Epithelial cell of proximal tubule (primary cell): ENCODE data around the gene SLC12A5. TPM values are rescaled to one million over a fixed set of nuclear protein-coding genes. Genes with fewer than 3 reads are reported as not detected.

Experiments used
- DNase-seq: peaks from one replicate; pipeline ENCODE4 v3.0.0-alpha.2; 2011; ENCODE audit warnings: low read depth
- H3K4me3 ChIP-seq: 2 replicates; pipeline ENCODE4 v1.5.1; 2011; ENCODE audit warnings: low read depth, mild to moderate bottlenecking, low read length
- CTCF ChIP-seq: conservative IDR thresholded peaks from 2 replicates; pipeline ENCODE4 v1.5.1; 2012; ENCODE audit warnings: low read depth, mild to moderate bottlenecking, low read length
- total RNA-seq: library from RNA; depleted of rRNA; stranded (reverse); fragments of >200 nt; gene quantifications from 2 replicates; pipeline ENCODE4 v1.2.3, GENCODE V29; 2015

The SLC12A5 gene
- total RNA-seq, 1 donor from 2014 or later: not detected

GRCh38 chr20:46076806-46077205, 47.8 kb downstream of the SLC12A5 start:
- DNase-seq: no peak
- H3K4me3 ChIP-seq: no peak overlapping the region
- TF ChIP-seq CTCF: no peak

- H3K4me3 ChIP-seq: no peak overlapping the region
- no peak for TF ChIP-seq CTCF
Observed at GRCh38 chr20:46077642-46078305, 48.8 kb downstream of the SLC12A5 start.

GRCh38 chr20:46078954-46079353, 49.9 kb downstream of the SLC12A5 start:
- DNase-seq: no peak
- H3K4me3 ChIP-seq: no peak overlapping the region
- no peak for TF ChIP-seq CTCF

More at GRCh38 chr20:46077642-46078305, 48.8 kb downstream of the SLC12A5 start:
- no peak for DNase-seq

- no peak overlapping the region for H3K4me3 ChIP-seq
- TF ChIP-seq CTCF: no peak
- no peak for DNase-seq
Observed at GRCh38 chr20:46081074-46081473, 52.1 kb downstream of the SLC12A5 start.

- DNase-seq: no peak
- H3K4me3 ChIP-seq: no peak overlapping the region
- TF ChIP-seq CTCF: no peak
Observed at GRCh38 chr20:46083101-46083500, 54.1 kb downstream of the SLC12A5 start.

- H3K4me3 ChIP-seq: no peak overlapping the region
- TF ChIP-seq CTCF: no peak
- no peak for DNase-seq
Observed at GRCh38 chr20:46083531-46084061, 54.6 kb downstream of the SLC12A5 start.

GRCh38 chr20:46084805-46085178, 55.8 kb downstream of the SLC12A5 start:
- DNase-seq: no peak
- no peak overlapping the region for H3K4me3 ChIP-seq

More at GRCh38 chr20:46084805-46085178, 55.8 kb downstream of the SLC12A5 start:
- TF ChIP-seq CTCF: no peak
